Vagina (tissue), 2 donors: ENCODE results near the gene ASAH2B.
"Not testable (repeated sequence)": the region's sequence is repeated elsewhere in the genome, so short reads cannot be mapped to it uniquely, and the experiment has no call there.

Experiments used
- POLR2AphosphoS5 ChIP-seq, 2 donors: sonication (generic); formaldehyde crosslinking; IDR thresholded peaks; one replicate each; pipeline ENCODE4 v1.9.0; 2017; ENCODE audit warnings: antibody characterized with exemption in 2 of 2, mild to moderate bottlenecking in 2 of 2, low read depth in 1 of 2; ENCODE audit not compliant: insufficient read depth in 1 of 2
- TF ChIP-seq, protein P1 (sequence below), 3 experiments: fragments of 450-650 bp in 2 of 3; fragments of 200-600 bp in 1 of 3; sonication (generic) in 1 of 3; IDR thresholded peaks; one replicate each; pipeline ENCODE4 v1.5.1; 2017 to 2019; ENCODE audit warnings: antibody characterized with exemption in 3 of 3, mild to moderate bottlenecking in 2 of 3, moderate library complexity in 2 of 3

DNA sequence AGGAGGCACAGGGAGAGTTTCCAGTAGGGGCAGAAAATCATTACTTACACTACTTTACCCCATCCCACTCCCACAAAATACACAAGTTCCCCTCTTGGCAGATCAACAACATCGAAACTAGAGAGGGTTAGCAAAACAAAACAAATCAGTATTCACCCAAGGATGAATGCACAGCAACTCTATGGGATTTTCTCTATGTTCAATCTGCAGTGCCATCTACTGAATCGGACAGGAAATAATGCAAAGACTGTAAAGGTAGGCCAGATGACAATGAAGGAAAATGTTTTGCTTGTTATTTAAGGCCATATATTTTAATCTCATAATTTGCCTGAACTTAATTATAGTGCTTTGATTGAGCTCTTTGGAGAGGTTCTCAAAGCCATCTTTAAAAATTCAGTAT lies 35.1 kb downstream of the ASAH2B start:
- TF ChIP-seq, protein P1, sequence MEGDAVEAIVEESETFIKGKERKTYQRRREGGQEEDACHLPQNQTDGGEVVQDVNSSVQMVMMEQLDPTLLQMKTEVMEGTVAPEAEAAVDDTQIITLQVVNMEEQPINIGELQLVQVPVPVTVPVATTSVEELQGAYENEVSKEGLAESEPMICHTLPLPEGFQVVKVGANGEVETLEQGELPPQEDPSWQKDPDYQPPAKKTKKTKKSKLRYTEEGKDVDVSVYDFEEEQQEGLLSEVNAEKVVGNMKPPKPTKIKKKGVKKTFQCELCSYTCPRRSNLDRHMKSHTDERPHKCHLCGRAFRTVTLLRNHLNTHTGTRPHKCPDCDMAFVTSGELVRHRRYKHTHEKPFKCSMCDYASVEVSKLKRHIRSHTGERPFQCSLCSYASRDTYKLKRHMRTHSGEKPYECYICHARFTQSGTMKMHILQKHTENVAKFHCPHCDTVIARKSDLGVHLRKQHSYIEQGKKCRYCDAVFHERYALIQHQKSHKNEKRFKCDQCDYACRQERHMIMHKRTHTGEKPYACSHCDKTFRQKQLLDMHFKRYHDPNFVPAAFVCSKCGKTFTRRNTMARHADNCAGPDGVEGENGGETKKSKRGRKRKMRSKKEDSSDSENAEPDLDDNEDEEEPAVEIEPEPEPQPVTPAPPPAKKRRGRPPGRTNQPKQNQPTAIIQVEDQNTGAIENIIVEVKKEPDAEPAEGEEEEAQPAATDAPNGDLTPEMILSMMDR (IDR thresholded peaks at IDR 0.05), result not testable (repeated sequence)
- not testable (repeated sequence) for TF ChIP-seq POLR2AphosphoS5 (IDR thresholded peaks at IDR 0.05; ENCODE audit: insufficient read depth in 1 of 2, low read depth in 1 of 2)
